ENCODE results near the gene MFNG.

DNA sequence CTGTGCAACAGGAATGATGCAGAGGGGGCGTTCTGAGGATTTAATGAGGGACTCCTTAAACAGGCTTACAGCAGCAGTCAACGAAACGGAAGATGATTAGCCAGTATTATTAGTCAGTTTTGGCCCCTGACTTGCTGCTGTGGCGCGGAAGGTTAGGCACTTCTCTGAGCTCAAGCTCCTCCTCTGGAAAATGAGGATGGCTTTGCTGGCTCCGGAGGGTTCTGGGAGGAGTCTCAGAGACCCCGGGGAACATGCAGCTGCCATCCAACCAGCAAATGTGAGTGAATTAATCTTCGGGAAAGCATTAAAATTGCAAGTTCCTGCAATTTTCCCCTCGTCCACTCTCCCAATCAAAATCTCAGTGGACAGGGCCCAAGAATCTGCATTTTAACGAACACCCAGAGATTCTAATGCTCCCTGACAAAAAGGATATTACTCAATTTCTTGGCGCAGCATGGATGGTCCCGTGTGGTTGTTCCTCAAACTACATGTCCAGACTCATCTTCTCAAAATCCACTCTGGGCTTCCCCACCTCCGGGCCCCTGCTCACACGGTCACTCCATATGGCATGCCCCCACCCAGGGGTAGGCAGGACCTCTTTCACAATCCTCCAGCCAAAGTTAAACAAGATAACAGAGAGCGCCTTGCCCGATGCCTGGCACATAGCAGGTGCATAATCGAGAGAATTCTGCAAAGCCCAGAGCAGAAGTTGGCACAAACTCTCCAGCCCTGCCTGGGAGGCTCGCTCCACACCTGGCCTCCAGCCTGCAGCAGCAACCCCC lies 65.3 kb downstream of the MFNG start:
- TF ChIP-seq GATA2 (IDR thresholded peaks at IDR 0.05; ENCODE audit: low read depth, low read length), result no peak
- no peak for TF ChIP-seq GATA3 (IDR thresholded peaks at IDR 0.05; ENCODE audit: low read depth, low read length)
